ELF-1 (cell line): ENCODE measurements around the gene SAP130.
A peak's percentile ranks its signal among the peaks of the same experiment; 100 is the strongest.

Experiments
- DNase-seq: peaks from one replicate; pipeline ENCODE4 v3.0.0-alpha.2; 2016; ENCODE audit warnings: low read depth, low spot score

The SAP130 gene

DNA sequence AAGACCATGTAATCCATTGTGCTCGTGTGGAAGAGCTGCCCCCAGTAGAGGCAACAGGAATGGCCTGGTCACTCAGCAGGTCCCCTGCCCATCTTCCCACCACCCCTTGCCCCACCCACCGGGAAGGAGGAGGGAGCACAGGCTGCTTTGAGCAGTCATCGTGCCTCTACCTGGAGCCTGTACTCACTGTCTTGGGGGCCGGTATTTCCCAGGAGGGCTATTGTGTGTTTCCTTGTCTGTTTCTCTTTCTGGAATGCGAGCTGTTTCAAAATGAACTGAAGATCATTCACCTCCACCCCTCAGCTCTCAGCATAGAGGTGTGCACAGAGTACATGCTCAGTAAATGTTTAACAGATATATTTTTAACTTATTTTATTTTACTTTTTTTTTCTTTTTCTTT, 134.4 kb downstream of the SAP130 start:
- peak; percentile 50 for DNase-seq

DNA sequence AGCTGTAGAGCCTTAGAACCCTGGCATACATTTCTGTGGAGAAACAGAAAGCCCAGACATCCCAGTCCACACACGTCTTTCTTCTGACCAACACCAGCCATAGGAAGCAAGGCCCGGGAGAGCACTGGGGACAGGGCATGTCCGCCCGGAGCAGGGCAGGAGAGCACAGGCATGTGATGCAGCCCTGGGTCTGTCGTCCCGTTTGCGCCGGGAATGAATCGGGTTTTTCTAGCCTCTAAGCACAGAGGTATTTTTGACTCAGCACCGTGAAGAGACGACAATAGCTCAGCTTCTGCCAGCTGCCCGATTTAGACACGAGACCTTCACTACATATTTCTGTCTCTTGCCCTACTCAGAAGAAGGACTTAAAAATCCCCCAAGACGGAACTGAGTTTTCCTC, 134.8 kb downstream of the SAP130 start:
- peak; percentile 13 for DNase-seq

DNA sequence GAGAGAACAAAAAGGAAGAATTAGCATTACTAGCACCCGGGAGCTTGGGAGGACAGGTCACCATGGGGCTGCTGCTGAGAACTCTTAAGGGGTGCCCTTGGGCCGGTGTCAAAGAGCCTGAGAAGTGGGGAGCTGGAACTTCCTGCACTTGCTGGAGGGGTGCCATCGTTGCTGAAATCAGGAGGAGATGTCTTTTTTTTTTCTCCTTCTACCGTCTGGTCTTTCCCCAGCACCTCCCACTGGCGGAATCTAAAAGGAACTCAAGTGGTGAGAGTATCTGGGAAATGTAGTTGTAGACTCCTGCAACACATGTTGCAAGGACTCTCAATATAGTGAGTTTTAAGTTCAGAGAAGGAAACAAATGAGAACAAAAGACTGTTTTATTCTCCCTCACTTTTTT, 136.0 kb downstream of the SAP130 start:
- no peak for DNase-seq
